B cell (primary cell): ENCODE measurements around the gene TSPO2. TPM values are rescaled to one million over a fixed set of nuclear protein-coding genes. Genes with fewer than 3 reads are reported as not detected.

Source experiments
- ATAC-seq: fragments of 200-7000 bp; cut with Tn5 transposase; one replicate; pipeline ENCODE4 v1.10.0; 2021; ENCODE audit warnings: low read depth, mild to moderate bottlenecking, moderate number of reproducible peaks, moderate library complexity
- CTCF ChIA-PET: fragments of 350-600 bp; sonication (Branson Sonifier 250); formaldehyde crosslinking; loops from one replicate; lab custom pipeline; 2021; ENCODE audit warnings: antibody characterized with exemption, inconsistent platforms; lab: Charles Lee
- POLR2A ChIA-PET: fragments of 350-600 bp; sonication (Branson Sonifier 250); formaldehyde crosslinking; loops from one replicate; lab custom pipeline; 2021; ENCODE audit warnings: antibody characterized with exemption; lab: Charles Lee
- DNase-seq: peaks from one replicate; pipeline ENCODE4 v3.0.0; 2013
- H2AFZ ChIP-seq: 2 replicates; pipeline ENCODE4 v1.6.1; 2012; ENCODE audit warnings: mild to moderate bottlenecking, low read depth, low read length; ENCODE audit not compliant: insufficient read depth, poor library complexity, severe bottlenecking
- H3K27ac ChIP-seq, 2 donors: 1 replicate in 1 of 2; 2 replicates in 1 of 2; pipeline ENCODE4 v1.5.1; 2012 to 2013; ENCODE audit warnings: low read length in 2 of 2, mild to moderate bottlenecking in 2 of 2, moderate library complexity in 1 of 2
- H3K27me3 ChIP-seq, 4 experiments: fragments of 200-600 bp in 1 of 4; sonication (generic) in 1 of 4; replicated peaks in 1 of 4; 1 replicate in 2 of 4; 2 replicates in 2 of 4; pipeline versions ENCODE4 v1.6.1 to v1.7.0; 2013 to 2016; ENCODE audit warnings: low read length in 3 of 4, mild to moderate bottlenecking in 2 of 4, mixed read lengths in 1 of 4, moderate library complexity in 1 of 4; ENCODE audit not compliant: insufficient read depth in 4 of 4, control insufficient read depth in 3 of 4; ENCODE audit errors: control extremely low read depth in 1 of 4
- H3K36me3 ChIP-seq, 2 experiments: replicated peaks in 1 of 2; 1 replicate in 1 of 2; 2 replicates in 1 of 2; pipeline versions ENCODE4 v1.6.1 to v1.7.1; 2013; ENCODE audit warnings: low read length in 1 of 2; ENCODE audit not compliant: insufficient read depth in 2 of 2, control insufficient read depth in 1 of 2; ENCODE audit errors: control extremely low read depth in 1 of 2, extremely low read depth in 1 of 2
- H3K4me1 ChIP-seq, 2 donors: fragments of 200-600 bp in 1 of 2; sonication (generic) in 1 of 2; 1 replicate in 1 of 2; 2 replicates in 1 of 2; pipeline versions ENCODE4 v1.5.1 to v1.6.1; 2013 to 2017; ENCODE audit warnings: low read length in 2 of 2; ENCODE audit not compliant: control insufficient read depth in 2 of 2, insufficient read depth in 2 of 2
- H3K4me2 ChIP-seq: replicated peaks from 2 replicates; pipeline ENCODE3; 2012; ENCODE audit warnings: mild to moderate bottlenecking, low read depth, low read length; ENCODE audit not compliant: poor library complexity, severe bottlenecking
- H3K4me3 ChIP-seq, 5 experiments: fragments of 200-600 bp in 1 of 5; sonication (generic) in 1 of 5; 1 replicate in 3 of 5; 2 replicates in 2 of 5; pipeline versions ENCODE4 v1.5.1 to v1.7.0; 2011 to 2016; ENCODE audit warnings: low read length in 4 of 5, mild to moderate bottlenecking in 4 of 5, low read depth in 2 of 5, control low read depth in 1 of 5, moderate library complexity in 1 of 5; ENCODE audit not compliant: insufficient read depth in 1 of 5; ENCODE audit errors: control extremely low read depth in 1 of 5, extremely low read depth in 1 of 5
- H3K79me2 ChIP-seq: fragments of 200-600 bp; sonication (generic); one replicate; pipeline ENCODE4 v1.6.0; 2016; ENCODE audit warnings: low read length; ENCODE audit not compliant: control insufficient read depth, insufficient read depth
- H3K9ac ChIP-seq: fragments of 200-600 bp; sonication (generic); 2 replicates; pipeline ENCODE4 v1.6.1; 2017; ENCODE audit warnings: mild to moderate bottlenecking, low read length, moderate library complexity
- H3K9me3 ChIP-seq, 3 donors: one replicate each; pipeline versions ENCODE4 v1.6.1 to v1.7.1; 2013; ENCODE audit warnings: low read length in 2 of 3; ENCODE audit not compliant: control insufficient read depth in 2 of 3, insufficient read depth in 1 of 3; ENCODE audit errors: control extremely low read depth in 1 of 3
- H4K20me1 ChIP-seq: 2 replicates; pipeline ENCODE4 v1.6.0; 2012; ENCODE audit warnings: mild to moderate bottlenecking, low read length; ENCODE audit not compliant: insufficient read depth, control insufficient read depth, poor library complexity, severe bottlenecking
- H3K27ac Mint-ChIP-seq: one replicate; pipeline ENCODE4 v1.8.0; 2021; ENCODE audit warnings: mixed read lengths
- H3K27me3 Mint-ChIP-seq: one replicate; pipeline ENCODE4 v1.8.0; 2021; ENCODE audit warnings: mixed read lengths
- H3K4me1 Mint-ChIP-seq: one replicate; pipeline ENCODE4 v1.8.0; 2021; ENCODE audit warnings: mixed read lengths
- H3K4me3 Mint-ChIP-seq: one replicate; pipeline ENCODE4 v1.8.0; 2021; ENCODE audit warnings: mixed read lengths
- H3K9me3 Mint-ChIP-seq: one replicate; pipeline ENCODE4 v1.8.0; 2022; ENCODE audit warnings: mixed read lengths; ENCODE audit not compliant: insufficient read depth
- EZH2 ChIP-seq: IDR thresholded peaks from 2 replicates; pipeline ENCODE4 v1.6.1; 2012; ENCODE audit warnings: borderline replicate concordance, low read depth, mild to moderate bottlenecking, moderate library complexity, low read length; ENCODE audit not compliant: insufficient read depth, poor library complexity, severe bottlenecking
- WGBS: methylation state at CpG from one replicate; pipeline ENCODE4 v1.1.5; 2013; ENCODE audit warnings: missing lambda C conversion rate; ENCODE audit not compliant: insufficient coverage; 5-methylcytosine and 5-hydroxymethylcytosine counted together
- intact Hi-C: fragments of 100-400 bp; cut with micrococcal nuclease; formaldehyde crosslinking; loops from one replicate; pipeline ENCODE4 v1.10.0; 2022
- polyA minus RNA-seq: library from RNA; depleted of rRNA, polyadenylated mRNA; stranded (reverse); fragments of >200 nt; gene quantifications from 2 replicates; pipeline ENCODE4 v1.2.3, GENCODE V29; 2012
- polyA plus RNA-seq: library from polyadenylated mRNA; depleted of rRNA; stranded (reverse); fragments of >200 nt; gene quantifications from 2 replicates; pipeline ENCODE4 v1.2.3, GENCODE V29; 2012
- total RNA-seq, 2 donors: library from RNA; stranded (reverse); fragments of 120-200 nt in 1 of 2; gene quantifications; 1 replicate in 1 of 2; 2 replicates in 1 of 2; pipeline versions ENCODE4 v1.2.3 to v1.2.4, GENCODE V29; 2013 to 2022
- TF ChIP-seq, protein P1 (sequence below): fragments of 200-600 bp; IDR thresholded peaks from one replicate; pipeline ENCODE4 v1.8.0; 2022; ENCODE audit warnings: antibody characterized with exemption, mild to moderate bottlenecking

The TSPO2 gene, protein sequence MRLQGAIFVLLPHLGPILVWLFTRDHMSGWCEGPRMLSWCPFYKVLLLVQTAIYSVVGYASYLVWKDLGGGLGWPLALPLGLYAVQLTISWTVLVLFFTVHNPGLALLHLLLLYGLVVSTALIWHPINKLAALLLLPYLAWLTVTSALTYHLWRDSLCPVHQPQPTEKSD
- total RNA-seq (not detected in 2 replicates), polyA plus RNA-seq (not detected in 2 replicates), polyA minus RNA-seq (not detected in 2 replicates)
- not detected for total RNA-seq (2013)

DNA sequence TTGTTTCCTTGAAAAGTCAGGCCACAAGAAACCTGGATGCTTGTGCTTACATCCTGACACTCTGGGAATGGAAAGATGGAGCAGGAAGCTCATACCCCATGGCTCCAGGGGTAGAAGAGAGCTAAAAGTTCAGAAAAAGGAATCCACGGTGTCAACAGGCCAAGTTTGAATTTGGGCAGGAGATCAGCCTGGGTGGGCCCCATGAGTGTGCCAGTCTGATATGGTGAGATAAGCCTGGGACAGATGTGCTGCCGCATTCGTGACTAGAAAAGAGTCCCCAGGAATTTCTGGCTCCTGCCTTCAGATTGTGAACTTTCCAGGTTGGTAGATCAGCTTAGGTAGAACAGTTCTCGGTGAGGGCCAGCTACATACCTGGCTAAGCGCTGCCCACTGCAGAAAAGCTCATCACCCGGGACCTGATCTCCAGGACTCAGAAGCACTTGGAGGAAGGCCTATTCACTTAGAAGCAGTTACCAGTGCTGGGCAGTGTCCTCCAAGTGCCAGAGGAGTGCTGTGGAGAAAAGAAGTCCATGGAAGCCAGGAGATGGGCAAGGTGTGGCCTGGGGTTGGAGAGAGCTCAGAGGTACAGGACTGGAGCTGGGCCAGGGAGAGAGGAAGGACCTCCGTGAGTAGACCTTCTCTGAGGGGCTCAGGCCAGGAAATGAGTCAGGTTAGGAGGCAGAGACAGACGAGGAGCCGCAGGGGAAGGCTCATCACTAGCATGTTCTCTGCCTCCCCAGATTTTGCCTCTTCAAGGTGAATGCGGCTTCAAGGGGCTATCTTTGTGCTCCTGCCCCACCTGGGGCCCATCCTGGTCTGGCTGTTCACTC, at the start of gene TSPO2:
TSS of gene TSPO2 (plus strand) at position 242 of the 830 bp plus-strand sequence. CDS start at position 761, 519 bp downstream.
- no peaks in the 10 kb centered on the region for H3K4me1 ChIP-seq
- H3K79me2 ChIP-seq = no peaks in the 10 kb centered on the region
- DNase-seq = no peak
- no peak within 1 kb of the TSS for H2AFZ ChIP-seq
- Mint-ChIP-seq H3K4me3 (no peak within 1 kb of the TSS), H3K27ac (no peak within 1 kb of the TSS), H3K4me1 (no peaks in the 10 kb centered on the region), H3K9me3 (no peaks in the 10 kb centered on the region), H3K27me3 (no peaks in the 10 kb centered on the region)
- ChIA-PET POLR2A (no interaction called here), CTCF (interaction anchor here (0.9 kb wide), 1 partner anchor 13 kb away, joined by 3 read pairs; no protein-coding TSS in a partner anchor)
- no peak within 1 kb of the TSS for H3K27ac ChIP-seq
- no peaks in the 10 kb centered on the region for H3K27me3 ChIP-seq
- peaks cover 0 to 2% of the 10 kb centered on the region in 2 experiments for H3K36me3 ChIP-seq
- no peak for ATAC-seq
- intact Hi-C loops = no loop called here
- WGBS = 91% methylated on average over 10 of the region's 10 CpGs
- H3K4me3 ChIP-seq = no peak within 1 kb of the TSS
- H3K9ac ChIP-seq = no peak within 1 kb of the TSS
- no peak within 1 kb of the TSS for H3K4me2 ChIP-seq
- no peaks in the 10 kb centered on the region for H4K20me1 ChIP-seq
- no peaks in the 10 kb centered on the region for H3K9me3 ChIP-seq
- no peak for TF ChIP-seq EZH2
- TF ChIP-seq, protein P1, sequence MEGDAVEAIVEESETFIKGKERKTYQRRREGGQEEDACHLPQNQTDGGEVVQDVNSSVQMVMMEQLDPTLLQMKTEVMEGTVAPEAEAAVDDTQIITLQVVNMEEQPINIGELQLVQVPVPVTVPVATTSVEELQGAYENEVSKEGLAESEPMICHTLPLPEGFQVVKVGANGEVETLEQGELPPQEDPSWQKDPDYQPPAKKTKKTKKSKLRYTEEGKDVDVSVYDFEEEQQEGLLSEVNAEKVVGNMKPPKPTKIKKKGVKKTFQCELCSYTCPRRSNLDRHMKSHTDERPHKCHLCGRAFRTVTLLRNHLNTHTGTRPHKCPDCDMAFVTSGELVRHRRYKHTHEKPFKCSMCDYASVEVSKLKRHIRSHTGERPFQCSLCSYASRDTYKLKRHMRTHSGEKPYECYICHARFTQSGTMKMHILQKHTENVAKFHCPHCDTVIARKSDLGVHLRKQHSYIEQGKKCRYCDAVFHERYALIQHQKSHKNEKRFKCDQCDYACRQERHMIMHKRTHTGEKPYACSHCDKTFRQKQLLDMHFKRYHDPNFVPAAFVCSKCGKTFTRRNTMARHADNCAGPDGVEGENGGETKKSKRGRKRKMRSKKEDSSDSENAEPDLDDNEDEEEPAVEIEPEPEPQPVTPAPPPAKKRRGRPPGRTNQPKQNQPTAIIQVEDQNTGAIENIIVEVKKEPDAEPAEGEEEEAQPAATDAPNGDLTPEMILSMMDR = no peak

- POLR2A ChIA-PET = no interaction called here
- Histone ChIP-seq H2AFZ (no peak overlapping the region), H3K27me3 (peaks cover 0 to 26% (median 3%) of the 10 kb centered on the region in 4 experiments), H4K20me1 (no peaks in the 10 kb centered on the region), H3K9ac (no peak overlapping the region), H3K4me1 (no peaks in the 10 kb centered on the region), H3K4me2 (no peak overlapping the region), H3K36me3 (no peaks in the 10 kb centered on the region), H3K9me3 (no peaks in the 10 kb centered on the region), H3K79me2 (no peaks in the 10 kb centered on the region), H3K27ac (no peak overlapping the region), H3K4me3 (no peak overlapping the region)
- 80% methylated on average over 3 of the region's 3 CpGs for WGBS
- TF ChIP-seq, protein P1 = no peak
- no peak for TF ChIP-seq EZH2
- Mint-ChIP-seq H3K9me3 (no peaks in the 10 kb centered on the region), H3K27me3 (peaks cover 53% of the 10 kb centered on the region), H3K4me1 (no peaks in the 10 kb centered on the region), H3K4me3 (no peak overlapping the region), H3K27ac (no peak overlapping the region)
- CTCF ChIA-PET = no interaction called here
- DNase-seq = no peak
- intact Hi-C loops = no loop called here
- no peak for ATAC-seq
Observed at GRCh38 chr6:40992746-40993145, 49.5 kb upstream of the TSPO2 start.
